Liver (tissue), 9 donors: Measurements from ENCODE around the gene OSER1. TPM values are rescaled to one million over a fixed set of nuclear protein-coding genes. Genes with fewer than 3 reads are reported as not detected.
"Not testable (repeated sequence)": the region's sequence is repeated elsewhere in the genome, so short reads cannot be mapped to it uniquely, and the experiment has no call there.

Source experiments
- DNase-seq: peaks from one replicate; pipeline ENCODE4 v3.0.0-alpha.2; 2017; ENCODE audit warnings: low spot score
- H3K27ac ChIP-seq, 2 donors: one replicate each; pipeline ENCODE4 v1.7.0; 2013; ENCODE audit warnings: inconsistent platforms in 2 of 2, low read length in 2 of 2, control low read depth in 1 of 2, low read depth in 1 of 2, mild to moderate bottlenecking in 1 of 2
- H3K27me3 ChIP-seq, 4 donors: one replicate each; pipeline versions ENCODE4 v1.6.1 to v1.7.0; 2013; ENCODE audit warnings: low read length in 3 of 4, inconsistent platforms in 1 of 4, mild to moderate bottlenecking in 1 of 4, moderate library complexity in 1 of 4; ENCODE audit not compliant: control insufficient read depth in 4 of 4, insufficient read depth in 4 of 4
- H3K36me3 ChIP-seq, 4 donors: one replicate each; pipeline versions ENCODE4 v1.6.1 to v1.7.0; 2013; ENCODE audit warnings: low read length in 3 of 4, mild to moderate bottlenecking in 3 of 4, low read depth in 1 of 4, moderate library complexity in 1 of 4; ENCODE audit not compliant: control insufficient read depth in 4 of 4, insufficient read depth in 3 of 4
- H3K4me1 ChIP-seq, 4 donors: one replicate each; pipeline versions ENCODE4 v1.6.1 to v1.7.0; 2013; ENCODE audit warnings: low read length in 3 of 4, mild to moderate bottlenecking in 3 of 4, moderate library complexity in 1 of 4; ENCODE audit not compliant: control insufficient read depth in 4 of 4, insufficient read depth in 4 of 4
- H3K4me3 ChIP-seq, 3 donors: one replicate each; pipeline versions ENCODE4 v1.6.1 to v1.7.0; 2013; ENCODE audit warnings: low read length in 3 of 3, control low read depth in 1 of 3, low read depth in 1 of 3, mild to moderate bottlenecking in 1 of 3
- H3K9ac ChIP-seq, 2 donors: one replicate each; pipeline ENCODE4 v1.7.0; 2013; ENCODE audit warnings: low read length in 2 of 2, mild to moderate bottlenecking in 2 of 2, moderate library complexity in 2 of 2, control low read depth in 1 of 2, low read depth in 1 of 2
- H3K9me3 ChIP-seq, 4 donors: one replicate each; pipeline versions ENCODE4 v1.6.1 to v1.7.0; 2013; ENCODE audit warnings: low read length in 3 of 4; ENCODE audit not compliant: control insufficient read depth in 4 of 4
- ATF3 ChIP-seq: IDR thresholded peaks from 2 replicates; pipeline ENCODE4 v1.6.1; 2016; ENCODE audit warnings: antibody characterized with exemption
- CTCF ChIP-seq: fragments of 150-350 bp; IDR thresholded peaks from 2 replicates; pipeline ENCODE4 v1.5.1; 2017; ENCODE audit warnings: improper control_type of control experiment, low read depth, low read length; ENCODE audit not compliant: missing input control
- EGR1 ChIP-seq, 2 donors: IDR thresholded peaks; 2 replicates each; pipeline ENCODE4 v1.6.1; 2016 to 2018; ENCODE audit warnings: antibody characterized with exemption in 2 of 2, low read depth in 2 of 2
- FOXA1 ChIP-seq: IDR thresholded peaks from 2 replicates; pipeline ENCODE4 v1.6.1; 2016; ENCODE audit warnings: antibody characterized with exemption
- FOXA2 ChIP-seq: IDR thresholded peaks from 2 replicates; pipeline ENCODE4 v1.6.1; 2016; ENCODE audit warnings: antibody characterized with exemption
- GABPA ChIP-seq, 2 donors: IDR thresholded peaks in 1 of 2; conservative IDR thresholded peaks in 1 of 2; 2 replicates each; pipeline ENCODE4 v1.6.1; 2016; ENCODE audit warnings: antibody characterized with exemption in 2 of 2, mild to moderate bottlenecking in 1 of 2, moderate library complexity in 1 of 2
- HNF4A ChIP-seq, 2 donors: conservative IDR thresholded peaks; 2 replicates each; pipeline ENCODE4 v1.6.1; 2016; ENCODE audit warnings: antibody characterized with exemption in 2 of 2, mild to moderate bottlenecking in 2 of 2
- HNF4G ChIP-seq: IDR thresholded peaks from 2 replicates; pipeline ENCODE4 v1.6.1; 2016; ENCODE audit warnings: antibody characterized with exemption
- JUND ChIP-seq, 2 donors: IDR thresholded peaks; 2 replicates each; pipeline ENCODE4 v1.6.1; 2016; ENCODE audit warnings: antibody characterized with exemption in 2 of 2
- MAX ChIP-seq: IDR thresholded peaks from 2 replicates; pipeline ENCODE4 v1.6.1; 2016; ENCODE audit warnings: antibody characterized with exemption
- NR2F2 ChIP-seq: IDR thresholded peaks from 2 replicates; pipeline ENCODE4 v1.6.1; 2016; ENCODE audit warnings: antibody characterized with exemption
- RAD21 ChIP-seq, 2 donors: IDR thresholded peaks; 2 replicates each; pipeline ENCODE4 v1.6.1; 2016; ENCODE audit warnings: antibody characterized with exemption in 2 of 2, mild to moderate bottlenecking in 2 of 2
- REST ChIP-seq: IDR thresholded peaks from 2 replicates; pipeline ENCODE4 v1.6.1; 2016; ENCODE audit warnings: antibody characterized with exemption, mild to moderate bottlenecking
- RXRA ChIP-seq, 2 donors: IDR thresholded peaks; 2 replicates each; pipeline ENCODE4 v1.6.1; 2017 to 2018; ENCODE audit warnings: antibody characterized with exemption in 2 of 2, mild to moderate bottlenecking in 1 of 2
- SP1 ChIP-seq: IDR thresholded peaks from 2 replicates; pipeline ENCODE4 v1.6.1; 2018; ENCODE audit warnings: antibody characterized with exemption, mild to moderate bottlenecking
- TAF1 ChIP-seq: conservative IDR thresholded peaks from 2 replicates; pipeline ENCODE4 v1.6.1; 2016; ENCODE audit warnings: antibody characterized with exemption, mild to moderate bottlenecking
- YY1 ChIP-seq: IDR thresholded peaks from 2 replicates; pipeline ENCODE4 v1.6.1; 2016; ENCODE audit warnings: antibody characterized with exemption, mild to moderate bottlenecking
- ZBTB33 ChIP-seq: IDR thresholded peaks from 2 replicates; pipeline ENCODE4 v1.6.1; 2016; ENCODE audit warnings: antibody characterized with exemption
- WGBS: extraction: QIAGEN DNeasy Blood & Tissue Kit; methylation state at CpG from one replicate; pipeline ENCODE4 v1.1.7; 2013; 5-methylcytosine and 5-hydroxymethylcytosine counted together
- polyA plus RNA-seq, 2 donors: library from polyadenylated mRNA; stranded (reverse) in 1 of 2; unstranded in 1 of 2; fragments of 200-250 nt in 1 of 2; fragments of >200 nt in 1 of 2; fragmentation: Nextera tagmentation in 1 of 2; extraction: Ambion mirVana in 1 of 2; gene quantifications; one replicate each; pipeline versions ENCODE4 v1.2.1 to v1.2.3, GENCODE V29; 2013 to 2015
- total RNA-seq, 2 donors: library from RNA; depleted of rRNA; stranded (reverse); fragments of >200 nt; gene quantifications; one replicate each; pipeline ENCODE4 v1.2.3, GENCODE V29; 2014
- donor health status: healthy.
- donor health status: healthy.
- donor health status: healthy.
- donor health status: healthy.
- donor health status: healthy.

Gene OSER1
- total and polyA plus RNA-seq, 4 donors: 12.6 to 20.2 (median 14.6) TPM

- Histone ChIP-seq H3K4me1 (no peaks in the 10 kb centered on the region), H3K27ac (no peak overlapping the region), H3K36me3 (no peaks in the 10 kb centered on the region), H3K27me3 (no peaks in the 10 kb centered on the region), H3K9me3 (no peaks in the 10 kb centered on the region), H3K9ac (no peak overlapping the region), H3K4me3 (no peak overlapping the region)
- no peak for DNase-seq
- no peak for TF ChIP-seq EGR1 (IDR thresholded peaks at IDR 0.05; ENCODE audit: low read depth in 2 of 2)
- TF ChIP-seq MAX: no peak
- TF ChIP-seq REST: no peak
- TF ChIP-seq FOXA1: no peak
- no peak for TF ChIP-seq YY1
- TF ChIP-seq HNF4A (conservative IDR thresholded peaks at IDR 0.05): no peak
- no peak for TF ChIP-seq RAD21 (IDR thresholded peaks at IDR 0.05)
- no peak for TF ChIP-seq HNF4G
- no peak for TF ChIP-seq ATF3
- TF ChIP-seq SP1: no peak
- no peak for TF ChIP-seq NR2F2
- no peak for TF ChIP-seq FOXA2
- TF ChIP-seq GABPA (IDR thresholded peaks at IDR 0.05 in 1 of 2, conservative IDR thresholded peaks at IDR 0.05 in 1 of 2): no peak
- TF ChIP-seq CTCF: no peak
- TF ChIP-seq ZBTB33: no peak
- TF ChIP-seq TAF1: no peak
- no peak for TF ChIP-seq RXRA (IDR thresholded peaks at IDR 0.05)
- TF ChIP-seq JUND (IDR thresholded peaks at IDR 0.05): no peak
- 94% methylated on average over 6 of the region's 6 CpGs for WGBS
Measured at GRCh38 chr20:44233436-44234016, 23.0 kb upstream of the OSER1 start.

- 97% methylated on average over 4 of the region's 4 CpGs for WGBS
Measured at GRCh38 chr20:44232469-44232856, 21.9 kb upstream of the OSER1 start.

More at GRCh38 chr20:44232469-44232856, 21.9 kb upstream of the OSER1 start:
- not testable (repeated sequence) for H3K4me3 ChIP-seq, H3K9me3 ChIP-seq, H3K27me3 ChIP-seq, DNase-seq, H3K36me3 ChIP-seq, H3K4me1 ChIP-seq, H3K27ac ChIP-seq, H3K9ac ChIP-seq
